Inferior parietal cortex (tissue), 1 donor: Measurements from ENCODE around the gene CSMD2.

Experiments used
- DNase-seq: peaks from one replicate; pipeline ENCODE4 v3.0.0-alpha.2; 2016; ENCODE audit errors: extremely low spot score

CSMD2 gene

DNA sequence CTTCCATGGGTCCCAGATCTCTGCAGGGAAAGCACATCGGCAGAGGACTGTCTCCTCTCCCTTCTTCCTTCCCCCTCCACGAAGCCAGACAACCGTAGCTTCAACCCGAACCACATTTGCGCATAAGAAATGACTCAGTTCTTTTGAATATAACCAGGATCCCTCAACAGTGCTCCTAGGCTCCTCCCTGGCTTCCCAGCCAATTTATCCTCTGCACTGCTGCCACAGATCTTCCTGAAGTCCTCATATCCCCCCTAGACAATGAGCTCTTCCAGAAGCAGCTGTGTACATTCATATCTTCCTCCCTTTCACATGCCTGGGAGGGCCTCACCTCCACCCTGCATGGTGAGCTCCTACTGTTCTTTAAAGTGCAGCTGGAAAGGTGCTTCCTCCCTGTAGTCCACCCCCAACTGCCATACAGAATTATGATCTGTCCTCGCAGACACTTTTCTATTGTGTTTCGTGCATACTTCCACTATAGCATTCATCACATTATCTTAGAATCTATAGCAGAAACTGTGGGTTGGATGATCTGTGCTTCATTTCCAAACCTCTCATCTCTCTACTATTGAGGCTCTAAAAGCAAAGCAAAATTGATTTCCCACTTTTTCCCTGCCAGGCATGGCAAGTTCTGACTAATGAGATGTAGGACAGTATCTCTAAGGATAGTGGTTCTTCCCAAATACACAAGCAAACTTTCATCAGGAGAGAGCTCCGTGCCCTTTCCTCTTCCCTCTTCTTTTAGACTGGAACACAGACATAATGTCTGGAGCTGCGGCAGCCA, 480.4 kb downstream of the CSMD2 start:
- no peak for DNase-seq

DNA sequence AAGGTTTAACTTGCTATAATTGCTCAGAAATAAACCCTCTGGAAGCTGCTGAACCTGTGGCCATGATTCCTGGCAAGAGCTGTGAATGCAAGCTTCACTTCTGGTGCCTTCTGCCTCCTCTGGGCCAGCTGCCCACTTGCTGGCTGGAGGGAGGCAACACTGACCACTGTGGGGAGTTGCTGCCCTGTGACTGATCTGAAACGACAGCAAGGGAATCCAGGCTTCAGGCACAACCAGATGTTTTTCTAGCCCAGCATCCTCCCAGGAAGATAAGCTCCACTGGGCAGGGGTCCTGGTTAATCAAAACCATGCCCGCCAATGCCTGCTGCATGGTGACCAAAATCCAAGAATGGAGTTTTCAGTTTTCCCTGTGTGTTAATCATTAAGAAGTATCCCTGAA, 481.1 kb downstream of the CSMD2 start:
- no peak for DNase-seq

DNA sequence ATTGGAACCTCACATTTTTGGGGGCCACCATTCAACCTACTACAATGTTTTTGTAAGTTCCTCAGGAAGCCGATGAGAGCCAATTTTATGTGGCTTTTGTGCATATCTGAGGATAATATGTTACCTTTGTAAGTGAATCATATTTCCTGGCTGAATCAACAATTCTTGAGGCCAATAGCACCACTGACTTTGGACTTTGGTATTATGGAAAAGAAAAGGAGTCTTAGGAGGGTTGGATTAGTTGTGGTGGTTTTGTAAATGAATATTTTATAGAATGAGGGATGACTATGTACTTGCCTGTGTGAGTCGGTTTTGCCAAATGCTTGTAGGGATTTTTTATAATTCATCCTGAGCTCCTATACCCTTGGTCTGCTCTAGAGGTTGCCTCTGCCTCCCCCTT, 482.7 kb downstream of the CSMD2 start:
- no peak for DNase-seq

DNA sequence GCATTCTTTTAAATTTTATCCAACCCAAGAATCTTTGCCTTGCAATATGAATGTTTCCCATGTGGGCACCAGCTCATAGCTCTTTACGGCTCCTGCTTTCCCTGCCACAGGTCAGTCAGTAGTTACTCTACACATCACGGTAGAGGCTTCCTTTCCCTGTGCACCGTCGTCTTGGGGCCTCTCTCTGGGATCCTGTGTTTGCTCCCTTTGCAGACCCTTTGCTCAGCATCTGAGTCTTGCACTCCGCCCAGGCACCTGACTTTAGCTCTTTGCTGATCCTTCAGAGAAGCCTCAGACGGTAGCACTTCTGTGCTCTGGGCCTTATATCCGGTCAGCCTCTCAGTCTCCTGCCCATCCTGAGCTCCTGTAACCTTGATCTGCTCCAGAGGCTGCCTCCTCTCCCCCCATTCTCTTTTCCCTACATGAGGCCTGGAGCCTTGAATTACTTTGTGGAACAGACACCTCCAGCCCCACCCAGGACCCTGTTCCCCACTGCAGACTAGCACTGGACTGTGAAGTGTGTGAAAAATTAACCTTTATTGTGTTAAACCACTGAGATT, 484.7 kb downstream of the CSMD2 start:
- DNase-seq: no peak

DNA sequence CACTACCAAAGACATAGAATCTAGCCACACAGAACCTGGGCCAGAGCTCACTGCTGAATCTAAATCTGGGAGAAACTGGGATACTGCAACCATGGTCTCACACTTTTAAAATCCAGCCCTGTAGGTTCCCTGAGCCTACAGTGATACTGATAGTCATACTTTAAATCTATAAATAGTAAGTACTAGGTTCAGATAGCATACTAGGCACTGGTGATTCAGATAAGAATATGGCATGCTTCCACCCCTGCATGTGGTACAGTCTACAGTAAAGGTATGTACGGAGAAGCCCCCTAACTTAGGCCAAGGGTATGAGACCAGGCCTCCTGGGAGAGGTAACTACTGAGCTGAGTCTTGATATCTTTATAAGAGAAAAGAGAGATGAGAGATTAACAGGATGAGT, 494.5 kb downstream of the CSMD2 start:
- DNase-seq: no peak

DNA sequence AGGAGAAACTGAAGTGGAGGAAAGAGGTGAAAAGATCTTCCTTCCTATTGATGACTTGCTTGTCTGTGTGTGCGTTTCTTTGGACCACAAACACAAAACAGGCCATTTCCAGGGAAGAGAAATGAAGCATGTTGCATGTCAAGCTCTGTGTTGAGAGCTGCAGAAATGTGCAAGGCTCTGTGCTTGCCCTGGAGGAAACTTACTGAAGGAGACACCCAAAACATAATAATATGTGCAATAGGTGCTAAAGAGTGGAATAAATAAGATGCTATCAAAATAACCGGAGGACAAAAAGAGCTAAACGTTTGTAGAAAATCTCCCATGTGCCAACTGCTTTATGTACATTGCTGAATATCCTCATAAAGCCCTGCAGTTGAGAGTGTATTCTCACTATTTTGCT, 496.3 kb downstream of the CSMD2 start:
- no peak for DNase-seq

DNA sequence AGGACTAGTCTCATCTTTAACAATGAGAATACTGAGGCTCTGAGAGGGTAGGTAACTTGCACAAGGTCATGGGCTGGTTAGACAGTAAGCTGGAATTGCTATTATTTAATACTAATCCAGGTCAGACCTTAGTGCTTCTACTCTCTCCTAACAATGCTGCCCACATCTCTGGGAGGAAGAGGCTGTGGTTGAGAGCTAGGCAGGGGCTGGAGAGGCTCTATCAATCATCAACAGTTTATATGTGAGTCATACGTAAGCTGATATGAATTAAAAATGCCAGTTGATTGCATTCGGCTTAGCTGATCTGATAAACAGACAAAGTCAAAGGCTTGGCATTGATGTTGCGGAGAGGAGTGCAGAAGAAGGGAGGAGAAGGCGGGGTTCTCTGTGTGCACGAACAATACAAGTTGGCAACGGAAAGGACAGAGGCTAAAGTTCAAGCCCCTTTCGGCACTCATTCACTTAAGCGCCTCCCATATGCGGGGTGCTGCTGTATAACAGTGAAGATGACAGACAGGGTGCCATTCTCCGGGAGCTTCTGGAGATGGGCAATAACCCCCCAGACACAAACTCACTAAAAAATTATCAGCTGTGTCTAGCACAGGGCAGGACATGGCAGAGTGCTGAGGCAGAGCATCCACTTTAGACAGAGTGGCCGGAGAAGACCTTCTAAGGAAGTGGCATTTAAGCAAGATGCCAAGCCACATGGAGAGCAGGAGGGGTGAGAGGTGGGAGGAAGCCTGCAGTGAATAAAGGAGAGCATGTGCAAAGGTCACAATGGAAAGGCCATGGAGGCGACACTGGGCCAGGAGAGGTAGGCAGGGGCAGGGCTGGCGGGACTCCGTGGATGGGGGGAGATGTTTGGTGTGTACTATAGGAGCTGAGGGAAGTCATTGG, 497.4 kb downstream of the CSMD2 start:
- DNase-seq: no peak

DNA sequence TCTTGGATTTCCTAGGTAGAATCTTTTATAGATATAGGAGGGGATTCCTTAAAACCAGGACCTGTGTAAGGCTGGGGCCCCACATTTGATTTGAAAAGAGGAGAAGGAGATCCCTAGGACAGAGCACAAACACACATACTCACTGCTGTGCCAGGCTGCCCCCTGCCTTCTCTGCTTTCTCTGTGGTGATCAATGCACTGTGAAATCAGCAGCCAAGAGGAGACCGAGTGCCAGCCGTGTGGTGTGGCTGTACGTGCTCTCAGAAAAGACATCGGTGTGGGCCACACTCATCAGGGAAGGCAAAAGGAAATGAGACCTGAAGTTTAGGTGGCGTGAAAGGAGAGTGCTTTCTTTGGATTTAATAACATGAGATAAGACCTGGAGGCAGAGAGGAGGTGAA, 498.4 kb downstream of the CSMD2 start:
- DNase-seq: no peak

DNA sequence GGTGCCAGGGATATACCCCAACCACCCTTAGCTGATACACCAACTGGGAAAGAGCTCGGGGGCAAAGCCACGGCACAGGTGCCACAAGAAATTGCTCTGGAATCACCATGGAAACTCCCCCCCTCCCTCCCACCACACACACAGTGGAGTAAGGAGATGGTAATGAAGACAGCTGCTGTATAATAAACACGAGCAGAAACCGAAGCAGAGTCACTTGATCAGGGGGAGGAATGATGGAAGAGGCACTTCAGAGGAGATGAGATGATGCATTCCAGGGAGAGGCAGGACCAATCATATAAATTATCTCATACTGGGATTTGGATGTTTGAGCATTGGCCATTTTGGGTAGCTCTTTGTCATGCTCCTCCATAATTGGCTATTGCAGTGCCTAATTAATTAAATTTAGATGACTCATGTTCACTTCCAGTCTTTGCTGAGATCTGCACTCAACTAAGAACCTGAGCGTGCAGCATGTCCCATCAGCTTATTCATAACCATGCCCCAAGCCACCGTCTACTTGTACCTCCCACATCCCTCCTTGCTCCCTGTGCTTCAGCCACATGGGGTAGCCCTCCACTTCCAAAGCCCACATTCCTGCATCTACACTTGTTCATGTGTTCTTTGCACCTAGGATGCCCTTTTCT, 503.1 kb downstream of the CSMD2 start:
- no peak for DNase-seq

DNA sequence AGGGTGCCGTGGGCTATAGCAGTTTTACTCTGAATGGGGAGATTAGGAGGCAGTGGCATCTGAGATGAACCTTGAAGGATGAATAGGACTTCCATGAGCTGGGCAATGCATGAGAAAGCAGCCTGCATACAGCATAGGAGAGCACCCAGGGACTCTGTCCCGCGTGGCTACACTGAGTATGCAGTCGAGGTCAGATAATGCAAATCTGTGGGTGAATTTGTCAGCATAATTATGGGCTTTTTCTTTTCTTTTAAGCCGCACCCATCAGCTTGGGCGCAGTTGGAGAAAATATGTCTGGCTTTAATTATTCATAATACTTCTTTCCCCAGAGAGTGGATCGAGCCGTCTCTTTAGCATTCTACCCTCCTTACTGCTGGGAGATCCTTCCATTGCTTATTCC, 504.1 kb downstream of the CSMD2 start:
- DNase-seq: no peak

DNA sequence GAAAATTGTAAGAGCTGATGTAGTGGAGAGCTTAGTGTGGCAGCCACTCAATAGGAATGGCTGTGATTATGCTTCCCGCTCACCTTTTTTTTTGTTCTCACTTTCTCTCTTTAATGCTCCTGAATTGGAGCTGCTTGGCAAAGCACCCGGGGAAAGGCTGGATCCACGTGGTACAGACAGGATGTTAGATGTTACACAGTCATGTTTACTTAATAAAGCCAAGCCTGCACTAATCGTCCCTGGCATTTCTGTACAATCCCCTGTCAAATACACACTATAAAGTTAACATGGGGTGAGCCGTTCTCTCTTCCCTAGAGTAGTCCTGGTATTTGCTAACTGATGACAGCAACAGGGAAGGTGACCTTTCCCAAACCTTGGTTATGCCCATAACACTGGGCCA, 504.8 kb downstream of the CSMD2 start:
- DNase-seq: no peak

DNA sequence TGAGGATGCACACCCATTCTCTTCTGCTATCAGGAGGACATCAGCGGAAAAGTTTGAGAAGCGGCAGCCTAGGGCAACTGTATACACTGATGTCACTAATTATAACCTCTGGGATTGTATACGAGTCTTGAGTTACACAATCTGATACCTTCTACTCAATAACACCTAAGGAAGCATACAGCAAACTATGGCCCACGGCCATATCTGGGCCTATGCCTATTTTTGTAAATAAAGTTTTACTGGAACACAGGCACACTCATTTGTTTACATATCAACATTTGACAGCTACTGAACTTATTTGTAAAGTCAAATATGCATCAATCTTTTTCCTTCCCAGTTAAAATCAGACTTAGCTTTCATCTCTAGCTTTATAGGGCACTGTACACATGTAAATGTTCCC, 505.4 kb downstream of the CSMD2 start:
- DNase-seq: no peak

DNA sequence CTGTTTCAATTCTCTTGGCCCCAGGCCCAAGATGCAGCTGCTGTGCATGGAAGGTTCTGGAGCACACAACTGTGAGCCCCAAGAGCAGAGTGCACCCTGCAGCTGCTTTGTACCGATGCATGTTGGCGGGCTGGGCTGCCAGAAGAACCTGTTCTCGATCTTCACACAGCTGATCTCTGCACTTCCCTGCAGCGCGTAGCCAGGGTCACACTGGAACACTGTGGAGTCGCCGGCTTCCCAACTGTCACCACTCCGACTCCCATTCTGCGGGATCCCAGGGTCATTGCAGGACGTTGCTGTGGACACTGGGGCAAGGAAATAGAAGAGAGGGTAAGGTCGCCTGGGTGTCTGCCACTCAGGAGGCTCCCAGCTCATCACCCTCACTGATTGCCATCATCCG, 507.2 kb downstream of the CSMD2 start:
- DNase-seq: no peak

DNA sequence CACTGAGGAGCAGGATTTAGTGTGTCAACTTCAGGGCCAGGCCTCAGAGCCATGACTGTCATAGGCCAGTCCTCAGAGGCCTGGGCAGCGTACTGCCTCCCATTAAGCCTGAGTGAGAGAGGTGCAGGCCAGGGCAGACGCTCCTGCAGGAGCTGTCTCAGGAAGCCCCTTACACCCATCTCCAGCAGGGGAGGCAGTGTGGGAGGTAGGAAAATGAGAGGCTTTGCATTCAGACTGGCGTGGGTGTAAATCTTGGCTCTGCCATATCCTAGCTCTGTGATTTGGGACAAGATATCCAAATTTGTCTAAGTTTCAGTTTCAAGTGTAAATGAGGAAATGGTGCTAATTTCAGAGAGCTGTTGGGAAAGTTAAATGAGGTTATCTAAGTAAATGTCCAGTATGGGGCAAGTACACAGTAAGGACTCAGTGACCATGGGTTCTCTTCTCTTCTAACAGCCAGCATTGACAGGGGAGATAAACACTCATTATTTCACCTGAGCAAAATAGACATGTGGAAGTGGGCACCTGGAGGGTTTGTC, 508.5 kb downstream of the CSMD2 start:
- no peak for DNase-seq

DNA sequence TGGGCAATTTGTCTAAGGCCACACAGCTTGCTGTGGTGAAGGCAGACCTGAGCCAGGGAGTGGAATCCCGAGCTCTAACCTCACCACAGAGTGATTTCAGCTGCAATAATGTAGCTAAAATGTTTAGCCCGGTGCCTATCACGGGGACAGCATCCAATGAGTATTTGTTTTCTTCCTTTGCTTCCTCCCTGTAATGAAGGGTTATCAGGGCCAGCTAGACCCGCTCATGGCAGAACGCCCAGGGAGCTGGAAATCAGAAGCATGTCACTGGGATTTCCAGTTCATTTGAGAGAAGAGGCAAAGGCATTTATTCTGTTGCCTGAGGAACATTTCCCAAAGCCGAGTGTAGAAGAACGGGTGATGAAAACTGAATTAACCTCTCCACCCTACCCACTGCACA, 509.5 kb downstream of the CSMD2 start:
- DNase-seq: no peak

DNA sequence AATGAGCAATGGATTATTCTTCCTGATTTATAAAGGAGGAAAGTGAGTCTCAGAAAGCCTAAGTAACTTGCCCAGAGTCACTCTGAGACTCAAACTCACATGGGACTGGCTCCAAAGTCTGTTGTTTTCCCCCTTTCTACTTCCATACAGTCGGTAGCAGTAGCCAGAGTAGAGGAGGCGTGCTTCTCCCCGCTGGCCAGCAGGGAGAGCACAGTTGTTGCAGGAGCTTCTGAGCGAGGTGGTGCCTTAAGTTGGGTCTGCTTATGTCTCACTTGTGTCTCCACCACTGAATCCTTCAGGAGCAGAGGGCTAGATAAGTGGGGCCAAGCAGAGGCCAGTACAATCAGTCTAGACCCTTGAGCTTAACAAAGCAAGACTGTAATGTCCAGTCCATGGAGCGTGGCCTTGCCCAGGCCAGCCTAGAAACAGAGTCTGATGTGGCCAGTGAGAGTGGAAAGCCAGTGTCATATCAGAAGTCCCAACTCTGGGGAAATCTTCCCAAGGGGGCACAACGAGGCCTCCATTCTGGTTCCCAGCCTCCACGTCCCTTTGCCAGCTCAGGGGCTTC, 510.7 kb downstream of the CSMD2 start:
- no peak for DNase-seq

DNA sequence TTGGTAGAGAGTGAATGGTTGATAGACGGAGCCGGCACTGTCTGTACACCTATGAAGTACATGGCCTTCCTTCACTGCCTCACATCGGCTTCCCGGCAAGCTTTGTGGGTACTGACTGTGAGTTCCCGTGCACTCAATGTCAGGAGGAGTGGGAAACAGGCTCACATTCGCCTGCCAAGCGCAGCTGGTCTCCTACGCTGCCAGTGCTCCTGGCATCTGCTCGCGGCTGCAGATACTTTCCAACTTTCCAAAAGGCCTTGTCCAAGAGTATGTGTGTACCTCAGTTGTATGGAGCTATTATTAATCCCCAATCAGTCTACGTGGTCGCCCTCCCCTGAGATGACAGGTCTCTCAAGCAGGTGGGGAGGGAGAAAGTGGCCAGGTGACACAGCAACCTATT, 511.8 kb downstream of the CSMD2 start:
- DNase-seq: no peak

DNA sequence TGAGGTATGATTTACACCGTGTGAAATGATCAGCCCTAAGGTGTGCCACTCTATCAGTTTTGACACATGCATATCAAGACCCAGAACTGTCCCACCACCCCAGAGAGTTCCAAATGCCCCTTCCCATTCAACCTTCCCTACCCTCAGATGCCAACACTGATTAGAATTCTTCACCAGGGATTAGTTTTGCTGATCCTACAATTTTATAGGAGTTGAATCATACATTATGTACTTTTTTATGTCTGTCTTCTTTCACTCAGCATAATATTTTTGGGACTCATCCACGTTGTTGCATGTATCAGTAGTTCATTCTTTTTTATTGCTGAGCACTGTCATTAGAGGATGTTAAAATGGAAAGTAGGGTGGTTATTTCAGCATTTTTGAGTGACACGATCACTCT, 514.3 kb downstream of the CSMD2 start:
- no peak for DNase-seq

DNA sequence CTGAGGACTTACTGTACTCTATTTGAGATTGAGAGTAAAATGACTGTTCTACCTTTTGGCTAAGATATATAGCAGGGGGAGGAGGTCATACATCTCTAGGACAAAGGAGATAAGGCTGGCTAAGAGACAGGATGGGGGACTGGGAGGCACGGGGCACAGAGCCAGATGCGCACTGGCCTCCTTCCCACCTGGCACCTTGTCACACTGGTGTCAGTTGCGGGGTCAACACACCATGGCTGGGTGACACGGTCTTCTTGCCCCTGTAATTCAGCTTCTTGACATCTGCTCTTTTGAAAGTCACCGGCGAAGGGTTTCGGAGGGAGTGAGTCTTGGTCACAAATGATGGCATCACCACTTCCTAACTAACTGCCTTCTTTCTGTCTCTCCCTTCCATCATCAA, 515.3 kb downstream of the CSMD2 start:
- DNase-seq: no peak

DNA sequence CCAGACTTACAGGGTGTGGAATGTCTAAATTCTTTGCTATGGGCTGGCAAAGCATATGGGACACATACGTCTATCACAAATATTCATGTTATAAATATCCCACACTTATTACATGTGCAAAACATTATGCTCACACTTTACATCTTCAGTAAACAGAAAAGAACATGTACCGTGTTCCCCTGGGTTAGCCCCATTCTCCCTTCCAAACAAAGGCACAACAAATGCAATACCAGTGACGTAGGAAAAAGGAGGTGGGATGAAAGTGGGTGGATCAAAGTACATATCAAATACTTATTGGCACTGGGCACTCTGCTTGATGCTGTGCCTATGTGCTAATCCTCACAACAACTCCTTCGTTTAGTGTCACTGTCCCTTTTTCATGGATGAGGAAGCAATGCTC, 521.8 kb downstream of the CSMD2 start:
- no peak for DNase-seq

DNA sequence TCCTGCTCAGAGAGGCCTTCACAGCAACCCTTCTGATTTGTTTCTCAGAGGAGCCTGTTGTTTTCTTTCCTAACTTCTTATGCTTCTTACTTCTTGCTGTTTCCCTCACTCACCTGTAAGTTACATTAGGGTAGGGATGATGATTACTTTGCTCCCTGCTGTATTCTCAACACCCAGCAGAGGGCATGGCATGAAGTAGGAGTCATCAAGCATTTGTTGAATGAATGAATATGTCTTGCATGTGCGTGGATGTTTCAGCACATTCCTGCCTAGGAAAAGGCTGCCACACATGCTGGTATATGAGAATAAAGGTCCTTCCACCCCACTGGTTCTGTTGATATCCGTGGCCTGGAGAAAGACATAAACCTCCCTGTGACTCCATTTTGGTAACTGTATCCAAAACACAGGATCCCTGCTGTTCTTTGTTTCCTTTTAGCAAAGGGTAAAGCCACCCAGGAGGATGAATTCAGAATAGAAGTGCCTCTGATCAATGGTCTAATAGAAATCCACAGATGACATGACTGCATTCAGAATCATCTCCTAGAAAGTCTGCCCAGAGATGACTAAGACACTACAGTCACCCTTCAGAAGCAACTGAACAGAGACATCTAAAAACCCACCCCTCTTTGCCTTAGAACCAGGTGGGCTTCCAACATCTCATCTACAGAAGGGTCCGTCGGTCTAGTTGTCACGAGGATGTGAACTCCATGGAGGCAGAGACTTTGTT, 523.8 kb downstream of the CSMD2 start:
- no peak for DNase-seq
